ENCODE measurements around the gene TIMM17B.

The TIMM17B gene

GRCh38 chrX:48918643-48919340 lies 21.2 kb upstream of the TIMM17B start, which contains the start of gene PIM2:
Gene PIM2, minus strand, starts transcription at chrX:48919024. Its CDS starts 190 bp downstream, at chrX:48918834.
- TF ChIP-seq ZBTB7A (IDR thresholded peaks at IDR 0.05; ENCODE audit: low read depth) (peak; percentile 85), TAF1 (IDR thresholded peaks at IDR 0.05; ENCODE audit: low read depth) (peak; percentile 66), EGR1 (IDR thresholded peaks at IDR 0.05) (0 out of 2 replicates have a peak, but pooled peaks have one; percentile 1), USF1 (IDR thresholded peaks at IDR 0.05) (peak; percentile 70), EP300 (IDR thresholded peaks at IDR 0.05; ENCODE audit: borderline replicate concordance) (no peak)

GRCh38 chrX:48918301-48918642 lies 20.7 kb upstream of the TIMM17B start:
- TF ChIP-seq RAD21 (IDR thresholded peaks at IDR 0.05; ENCODE audit: low read depth) = no peak
- peak; percentile 27; the same call in 1 of the 2 replicates for TF ChIP-seq EGR1 (IDR thresholded peaks at IDR 0.05)

- no peak for TF ChIP-seq TCF12 (IDR thresholded peaks at IDR 0.05; ENCODE audit: low read depth)
- peak; percentile 50; the same call in 1 of the 2 replicates for TF ChIP-seq RAD21 (IDR thresholded peaks at IDR 0.05; ENCODE audit: low read depth)
Observed at GRCh38 chrX:48917139-48918001, 19.8 kb upstream of the TIMM17B start.

- no peak for TF ChIP-seq ZBTB7A (IDR thresholded peaks at IDR 0.05; ENCODE audit: low read depth)
- no peak for TF ChIP-seq TCF12 (IDR thresholded peaks at IDR 0.05; ENCODE audit: low read depth)
- TF ChIP-seq RAD21 (IDR thresholded peaks at IDR 0.05; ENCODE audit: low read depth) = no peak
- TF ChIP-seq TAF1 (IDR thresholded peaks at IDR 0.05; ENCODE audit: low read depth) = no peak
- TF ChIP-seq USF1 (IDR thresholded peaks at IDR 0.05) = no peak
- TF ChIP-seq EP300 (IDR thresholded peaks at IDR 0.05; ENCODE audit: borderline replicate concordance) = no peak
- no peak for TF ChIP-seq REST (IDR thresholded peaks at IDR 0.05; ENCODE audit: low read depth)
- TF ChIP-seq MAX (IDR thresholded peaks at IDR 0.05) = no peak
- TF ChIP-seq YY1 (IDR thresholded peaks at IDR 0.05; ENCODE audit: low read depth) = no peak
- no peak for TF ChIP-seq TEAD4 (IDR thresholded peaks at IDR 0.05)
- TF ChIP-seq EGR1 (IDR thresholded peaks at IDR 0.05) = no peak
- TF ChIP-seq FOXM1 (IDR thresholded peaks at IDR 0.05; ENCODE audit: borderline replicate concordance, low read depth) = no peak
- no peak for TF ChIP-seq CREB1 (IDR thresholded peaks at IDR 0.05; ENCODE audit: low read depth)
- no peak for TF ChIP-seq NFIC (IDR thresholded peaks at IDR 0.05)
- no peak for TF ChIP-seq CEBPB (IDR thresholded peaks at IDR 0.05)
Observed at GRCh38 chrX:48914593-48915493, 17.3 kb upstream of the TIMM17B start.

GRCh38 chrX:48913605-48914366 lies 16.2 kb upstream of the TIMM17B start:
- TF ChIP-seq REST (IDR thresholded peaks at IDR 0.05; ENCODE audit: low read depth) = no peak
- no peak for TF ChIP-seq TCF12 (IDR thresholded peaks at IDR 0.05; ENCODE audit: low read depth)
- no peak for TF ChIP-seq TEAD4 (IDR thresholded peaks at IDR 0.05)
- TF ChIP-seq EGR1 (IDR thresholded peaks at IDR 0.05) = no peak
- TF ChIP-seq CREB1 (IDR thresholded peaks at IDR 0.05; ENCODE audit: low read depth) = no peak
- no peak for TF ChIP-seq USF1 (IDR thresholded peaks at IDR 0.05)
- TF ChIP-seq CEBPB (IDR thresholded peaks at IDR 0.05) = no peak
- no peak for TF ChIP-seq MAX (IDR thresholded peaks at IDR 0.05)
- TF ChIP-seq ZBTB7A (IDR thresholded peaks at IDR 0.05; ENCODE audit: low read depth) = no peak
- no peak for TF ChIP-seq EP300 (IDR thresholded peaks at IDR 0.05; ENCODE audit: borderline replicate concordance)
- TF ChIP-seq NFIC (IDR thresholded peaks at IDR 0.05) = no peak
